SH-SY5Y (cell line): Measurements from ENCODE around the gene C2orf42.

ENCODE experiments used
- GATA2 ChIP-seq: IDR thresholded peaks from 2 replicates; pipeline ENCODE4 v1.6.1; 2011; ENCODE audit warnings: mild to moderate bottlenecking, low read depth, low read length
- GATA3 ChIP-seq: IDR thresholded peaks from 2 replicates; pipeline ENCODE4 v1.6.1; 2011; ENCODE audit warnings: low read depth, mild to moderate bottlenecking, low read length, moderate library complexity

DNA sequence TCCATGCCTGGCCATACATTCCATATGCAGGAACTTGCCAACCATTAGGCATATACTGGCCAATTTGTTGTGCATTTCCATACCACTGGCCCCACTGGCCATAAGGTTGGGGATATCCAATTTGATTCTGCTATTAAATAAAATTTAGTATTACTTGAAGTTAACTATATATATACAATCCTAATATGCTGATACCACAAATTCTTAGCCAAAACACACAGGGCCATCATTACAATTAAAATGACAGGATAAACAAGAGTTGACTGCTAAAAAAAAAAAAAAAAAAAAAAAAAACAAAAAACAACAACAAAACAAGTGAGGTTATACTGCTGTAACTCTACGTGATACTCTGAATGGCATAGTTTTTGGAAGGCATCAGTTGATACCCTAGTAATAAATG, 23.5 kb upstream of the C2orf42 start:
- TF ChIP-seq GATA2 (no peak), GATA3 (no peak)
